Measurements from ENCODE around the gene TKFC.
A peak's percentile ranks its signal among the peaks of the same experiment; 100 is the strongest.

TKFC gene

DNA sequence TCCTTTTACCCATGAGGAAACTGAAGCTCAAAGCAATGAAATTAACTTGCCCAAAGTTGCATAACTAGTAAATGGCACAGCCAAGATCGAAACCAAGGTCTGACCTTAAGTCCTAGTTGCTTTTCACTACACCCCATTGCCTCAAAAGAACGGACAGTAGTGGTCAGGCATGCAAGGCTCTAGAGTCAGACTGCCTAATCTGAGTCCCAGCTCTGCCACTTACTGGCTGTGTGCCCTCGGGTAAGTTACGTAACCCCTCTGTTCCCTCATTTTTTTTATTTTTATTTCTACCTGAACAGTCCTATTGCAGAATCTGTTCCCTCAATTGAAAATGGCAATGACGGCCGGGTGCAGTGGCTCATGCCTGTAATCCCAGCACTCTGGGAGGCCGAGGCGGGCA, 19.0 kb downstream of the TKFC start:
- DNase-seq (ENCODE audit: extremely low spot score) = no peak
- ChIA-PET CTCF (interaction anchor here (0.9 to 27.1 kb wide), 5 partner anchors 10 to 34 kb away, joined by 3 to 374 read pairs (median 4); partner anchors contain the start of genes CYB561A3, DDB1, TKFC and TMEM138), POLR2A (no interaction called here)
- TF ChIP-seq, protein P1, sequence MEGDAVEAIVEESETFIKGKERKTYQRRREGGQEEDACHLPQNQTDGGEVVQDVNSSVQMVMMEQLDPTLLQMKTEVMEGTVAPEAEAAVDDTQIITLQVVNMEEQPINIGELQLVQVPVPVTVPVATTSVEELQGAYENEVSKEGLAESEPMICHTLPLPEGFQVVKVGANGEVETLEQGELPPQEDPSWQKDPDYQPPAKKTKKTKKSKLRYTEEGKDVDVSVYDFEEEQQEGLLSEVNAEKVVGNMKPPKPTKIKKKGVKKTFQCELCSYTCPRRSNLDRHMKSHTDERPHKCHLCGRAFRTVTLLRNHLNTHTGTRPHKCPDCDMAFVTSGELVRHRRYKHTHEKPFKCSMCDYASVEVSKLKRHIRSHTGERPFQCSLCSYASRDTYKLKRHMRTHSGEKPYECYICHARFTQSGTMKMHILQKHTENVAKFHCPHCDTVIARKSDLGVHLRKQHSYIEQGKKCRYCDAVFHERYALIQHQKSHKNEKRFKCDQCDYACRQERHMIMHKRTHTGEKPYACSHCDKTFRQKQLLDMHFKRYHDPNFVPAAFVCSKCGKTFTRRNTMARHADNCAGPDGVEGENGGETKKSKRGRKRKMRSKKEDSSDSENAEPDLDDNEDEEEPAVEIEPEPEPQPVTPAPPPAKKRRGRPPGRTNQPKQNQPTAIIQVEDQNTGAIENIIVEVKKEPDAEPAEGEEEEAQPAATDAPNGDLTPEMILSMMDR (IDR thresholded peaks at IDR 0.05; ENCODE audit: control extremely low read depth, extremely low read depth, low read depth, missing control alignments) = no peak

DNA sequence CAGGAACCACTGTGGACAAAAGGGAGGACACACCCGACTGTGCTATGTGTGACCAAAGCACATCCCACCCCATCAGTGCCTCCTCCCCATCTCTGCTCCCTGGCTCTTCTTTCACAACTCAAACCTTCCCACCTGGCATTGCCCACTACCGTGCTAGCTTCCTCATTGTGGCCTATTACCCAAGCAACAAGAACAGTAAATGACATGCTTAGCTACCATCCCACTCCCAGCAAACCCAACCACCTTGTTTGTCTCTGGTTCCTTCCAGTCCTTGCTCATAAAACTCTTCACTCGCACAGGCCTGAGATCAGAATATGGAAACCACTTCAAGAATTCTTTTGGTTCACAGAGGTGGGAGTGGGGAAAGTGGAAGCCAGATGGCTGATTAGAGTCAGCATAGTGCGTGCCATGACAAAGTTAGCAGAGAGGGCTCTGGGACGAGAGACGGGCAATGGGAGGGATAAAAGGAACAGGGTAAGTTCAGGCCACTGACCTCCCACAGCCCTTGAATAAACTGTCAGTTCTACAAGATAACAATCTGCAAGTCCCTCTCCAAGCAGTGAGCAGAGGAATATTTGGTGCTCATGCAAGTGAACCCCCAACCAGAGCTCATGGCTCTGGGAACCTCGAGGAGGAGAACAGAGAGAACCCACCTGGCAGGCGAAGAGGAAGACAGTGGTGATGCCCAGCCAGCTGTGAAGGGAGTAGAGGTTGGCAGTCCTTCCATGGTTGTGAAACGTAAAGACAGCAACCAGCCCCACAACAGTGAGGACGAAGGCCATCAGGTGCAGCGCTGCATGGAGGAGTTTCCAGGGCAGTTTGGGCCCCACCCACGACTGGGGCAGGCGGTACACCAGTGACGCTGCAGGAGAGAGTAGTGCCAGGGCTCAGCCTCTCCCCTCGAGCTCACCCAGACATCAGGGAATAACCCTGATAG, 20.4 kb downstream of the TKFC start:
- ChIA-PET CTCF (interaction anchor here (1.1 to 27.1 kb wide), 7 partner anchors 11 to 33 kb away, joined by 3 to 374 read pairs (median 3); partner anchors contain the start of genes DDB1 and TKFC), POLR2A (no interaction called here)
- TF ChIP-seq, protein P1 (IDR thresholded peaks at IDR 0.05; ENCODE audit: control extremely low read depth, extremely low read depth, low read depth, missing control alignments) = no peak

DNA sequence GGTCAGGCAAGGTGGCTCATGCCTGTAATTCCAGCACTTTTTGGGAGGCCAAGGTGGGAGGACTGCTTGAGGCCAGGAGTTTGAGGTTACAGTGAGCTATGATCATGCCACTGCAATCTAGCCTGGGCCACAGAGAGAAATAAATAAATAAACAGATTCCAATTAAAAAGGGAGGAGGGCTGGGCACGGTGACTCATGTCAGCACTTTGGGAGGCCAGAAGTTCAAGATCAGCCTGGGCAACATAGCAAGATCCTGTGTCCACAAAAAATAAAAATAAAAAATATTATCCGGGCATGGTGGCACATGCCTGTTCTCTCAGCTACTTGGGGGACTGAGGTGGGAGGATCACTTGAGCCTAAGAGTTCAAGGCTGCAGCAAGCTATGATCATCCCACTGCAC, 21.2 kb downstream of the TKFC start:
- CTCF ChIA-PET = interaction anchor here (1.1 to 27.1 kb wide), 6 partner anchors 10 to 32 kb away, joined by 3 to 374 read pairs (median 36); partner anchors contain the start of genes DDB1 and TKFC
- DNase-seq (ENCODE audit: extremely low spot score) = no peak
- TF ChIP-seq, protein P1 (IDR thresholded peaks at IDR 0.05; ENCODE audit: control extremely low read depth, extremely low read depth, low read depth, missing control alignments) = no peak
- POLR2A ChIA-PET = interaction anchor here (0.6 kb wide), 1 partner anchor 31 kb away, joined by 5 read pairs; no protein-coding TSS in a partner anchor

More for the DNA sequence above, 20.4 kb downstream of the TKFC start:
- DNase-seq (ENCODE audit: extremely low spot score) = no peak

DNA sequence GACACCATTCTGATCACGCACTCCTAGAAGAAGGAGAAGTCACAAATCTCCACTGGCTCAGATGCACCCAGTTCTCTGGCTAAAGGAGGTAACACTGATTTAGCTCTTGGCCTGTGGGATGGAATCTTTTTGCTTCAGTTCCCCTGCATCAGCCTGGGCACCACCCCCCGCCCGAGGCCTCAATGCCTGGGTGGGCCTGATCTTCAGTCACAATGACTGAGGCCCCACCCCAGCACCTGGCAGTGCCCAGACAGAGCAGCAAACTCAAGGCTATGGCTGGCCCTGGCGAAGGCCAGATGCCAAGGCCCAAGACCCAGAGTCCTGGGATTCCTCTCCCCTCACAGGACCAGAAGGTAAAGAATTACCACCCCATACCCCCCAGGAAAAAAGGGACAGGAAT, 23.7 kb downstream of the TKFC start:
- POLR2A ChIA-PET = interaction anchor here (1.5 to 1.8 kb wide), 2 partner anchors 9 to 13 kb away, joined by 3 to 11 read pairs; no protein-coding TSS in a partner anchor
- CTCF ChIA-PET = interaction anchor here (1.1 to 27.1 kb wide), 9 partner anchors 9 to 103 kb away, joined by 4 to 374 read pairs (median 6); partner anchors contain the start of genes DDB1, TKFC and TMEM216
- DNase-seq (ENCODE audit: extremely low spot score) = no peak
- TF ChIP-seq, protein P1 (IDR thresholded peaks at IDR 0.05; ENCODE audit: control extremely low read depth, extremely low read depth, low read depth, missing control alignments) = no peak

DNA sequence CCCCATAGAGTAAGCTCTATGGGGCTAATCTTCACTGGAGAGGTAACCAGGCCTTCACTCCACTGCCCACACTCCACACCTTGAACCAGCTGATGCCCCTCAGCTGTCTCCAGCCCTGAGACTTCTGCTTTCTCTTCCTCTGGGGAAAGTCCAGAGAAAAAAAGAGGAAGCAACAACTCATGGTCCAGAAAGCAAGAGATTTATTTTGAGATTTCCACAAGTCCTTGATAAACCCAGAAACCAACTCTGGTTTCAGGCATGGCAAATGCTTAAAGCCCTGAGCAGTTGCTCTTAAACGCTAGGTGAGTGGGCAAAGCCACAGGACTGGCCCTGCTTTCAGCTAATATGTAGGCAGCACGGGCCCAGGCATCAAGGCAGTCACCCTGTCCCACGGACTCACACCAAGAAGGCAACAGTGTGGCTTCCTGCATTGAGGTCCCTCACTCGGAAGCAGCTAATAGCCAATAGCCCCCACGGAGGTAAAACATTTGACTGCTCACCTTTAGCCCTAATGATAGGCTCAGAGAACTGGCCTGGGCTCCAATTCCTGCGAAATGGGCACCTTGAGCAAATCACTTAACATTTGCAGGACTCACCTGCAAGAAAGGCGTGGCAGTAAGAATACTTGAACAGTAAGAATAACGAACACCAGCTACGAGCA, 24.3 kb downstream of the TKFC start:
- POLR2A ChIA-PET = interaction anchor here (0.9 to 1.8 kb wide), 5 partner anchors 8 to 71 kb away, joined by 3 to 11 read pairs (median 3); no protein-coding TSS in a partner anchor

More for the DNA sequence above, 24.3 kb downstream of the TKFC start:
- DNase-seq (ENCODE audit: extremely low spot score) = peak; percentile 72
- CTCF ChIA-PET = interaction anchor here (1.1 to 27.1 kb wide), 10 partner anchors 9 to 104 kb away, joined by 3 to 374 read pairs (median 6); partner anchors contain the start of genes DDB1, TKFC and TMEM216
- TF ChIP-seq, protein P1 (IDR thresholded peaks at IDR 0.05; ENCODE audit: control extremely low read depth, extremely low read depth, low read depth, missing control alignments) = no peak

Data from GM10248 (cell line).